ENCODE measurements around the gene NLRC3.

Gene NLRC3

DNA sequence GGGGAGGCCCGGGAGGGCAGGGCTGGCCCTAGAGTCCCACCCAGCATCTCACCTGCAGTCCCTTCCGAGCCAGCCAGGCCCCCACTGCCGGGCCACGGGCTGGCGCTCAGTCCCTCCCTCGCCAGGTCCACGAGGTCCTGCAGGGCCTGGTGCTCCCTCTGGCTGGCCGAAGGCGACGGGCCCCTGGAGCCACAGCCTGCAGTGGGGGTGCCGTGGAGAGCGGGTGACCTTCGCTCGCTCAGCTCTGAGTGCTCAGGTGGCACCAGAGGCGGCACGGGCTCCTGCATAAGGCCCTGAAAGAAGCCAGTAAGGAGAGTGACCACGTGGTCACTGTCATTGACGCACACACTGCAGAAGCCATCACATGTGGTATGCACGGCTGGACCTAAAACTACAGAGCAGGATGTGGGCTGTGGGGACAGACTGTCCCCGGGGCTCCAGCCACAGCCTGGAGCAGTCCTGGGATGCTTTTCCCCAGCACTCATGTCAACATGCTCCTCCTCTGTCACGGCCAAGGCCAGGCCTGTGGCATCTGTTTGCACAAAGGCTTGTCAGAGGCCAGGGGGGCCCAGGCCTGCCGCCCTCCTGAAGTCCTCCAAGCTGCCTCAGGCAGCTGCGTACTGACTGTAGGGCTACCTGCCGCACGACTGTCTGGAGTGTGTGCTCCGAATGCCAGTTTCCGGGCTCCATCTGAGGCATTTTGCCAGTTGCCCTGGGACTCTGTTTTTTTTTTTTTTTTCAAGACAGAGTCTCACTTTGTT lies 19.1 kb upstream of the NLRC3 start:
- DNase-seq: no peak

- DNase-seq: no peak
Measured at GRCh38 chr16:3595521-3596021, 18.4 kb upstream of the NLRC3 start.

DNA sequence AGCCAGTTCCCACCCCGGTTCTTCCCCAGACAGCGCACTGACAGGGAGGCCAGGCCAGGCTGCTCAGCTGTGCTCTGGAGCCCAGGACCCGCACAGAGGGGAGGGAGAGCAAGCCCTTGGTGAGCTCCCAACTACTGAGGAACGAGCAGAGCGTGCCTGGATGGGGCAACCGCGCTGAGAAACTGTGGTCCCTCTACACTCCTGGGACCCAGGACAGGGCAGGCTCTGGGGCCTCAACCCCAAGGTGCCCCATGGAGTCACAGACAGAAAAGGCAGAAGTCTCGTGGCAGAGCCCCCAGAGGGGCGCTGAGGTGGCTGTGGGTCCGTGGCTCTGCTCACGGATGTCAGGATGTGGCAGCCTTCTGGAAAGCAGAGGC lies 17.9 kb upstream of the NLRC3 start:
- DNase-seq: no peak

- no peak for DNase-seq
Measured at GRCh38 chr16:3594316-3595109, 17.3 kb upstream of the NLRC3 start.

- DNase-seq: no peak
Measured at GRCh38 chr16:3592559-3592958, 15.4 kb upstream of the NLRC3 start.

DNA sequence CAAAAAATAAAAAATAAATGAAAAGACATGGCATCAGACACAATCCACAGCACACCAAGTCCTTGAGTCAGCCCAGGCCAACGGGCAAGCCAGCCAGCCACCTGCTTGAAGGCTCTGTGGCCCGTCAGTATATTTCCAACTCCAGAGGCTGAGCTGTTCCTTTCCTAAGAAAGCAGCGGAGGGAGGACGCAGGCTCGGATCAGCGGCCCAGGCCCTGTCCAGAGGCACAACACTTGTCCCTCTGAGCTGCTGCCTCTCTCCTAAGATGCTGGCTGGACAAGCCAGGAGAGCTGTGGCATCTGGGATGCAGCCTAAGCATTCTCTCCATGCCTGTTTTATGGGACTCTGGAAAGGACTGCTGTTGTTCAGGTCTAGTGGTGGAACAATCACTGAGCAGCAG lies 14.8 kb upstream of the NLRC3 start:
- DNase-seq: no peak

DNA sequence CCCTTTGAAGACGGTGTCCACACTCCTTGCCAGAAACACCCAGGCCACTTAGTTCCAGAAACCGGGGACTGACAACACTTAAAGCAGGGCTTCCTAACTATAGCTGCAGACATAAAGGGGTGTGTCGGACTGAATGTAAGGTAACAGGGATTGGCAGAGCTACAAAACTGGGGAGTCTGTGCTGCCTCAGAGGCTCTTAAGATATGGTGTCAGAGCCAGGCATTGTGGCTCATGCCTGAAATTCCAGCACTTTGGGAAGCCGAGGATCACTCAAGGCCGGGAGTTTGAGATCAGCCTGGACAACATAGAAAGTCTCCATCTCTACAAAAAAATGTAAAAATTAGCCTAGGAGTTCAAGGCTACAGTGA lies 14.2 kb upstream of the NLRC3 start:
- DNase-seq: no peak

GRCh38 chr16:3590736-3591435 lies 13.7 kb upstream of the NLRC3 start:
- no peak for DNase-seq

- DNase-seq: no peak
Measured at GRCh38 chr16:3589991-3590701, 12.9 kb upstream of the NLRC3 start.

- no peak for DNase-seq
Measured at GRCh38 chr16:3589441-3589921, 12.3 kb upstream of the NLRC3 start.

DNA sequence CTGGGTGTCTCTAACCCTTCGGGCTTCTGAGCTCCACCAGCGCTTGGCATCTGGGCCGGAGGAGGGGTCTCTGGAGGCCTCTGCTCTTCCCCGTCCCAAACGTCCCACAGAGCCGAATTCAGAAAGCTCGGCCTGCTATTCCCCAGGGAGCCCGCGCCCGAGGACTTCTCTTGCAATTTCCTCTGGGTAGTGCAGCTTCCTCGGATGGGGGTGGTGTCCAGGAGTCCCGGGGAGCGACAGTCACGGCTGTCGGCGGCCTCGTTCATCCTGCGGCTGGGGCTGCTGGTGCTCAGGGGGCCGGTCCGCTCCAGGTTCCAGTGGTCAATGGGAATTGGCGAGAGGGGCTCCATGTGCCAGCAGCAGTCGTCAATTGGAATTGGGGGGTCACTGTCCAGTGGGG lies 11.8 kb upstream of the NLRC3 start:
- DNase-seq: no peak

DNA sequence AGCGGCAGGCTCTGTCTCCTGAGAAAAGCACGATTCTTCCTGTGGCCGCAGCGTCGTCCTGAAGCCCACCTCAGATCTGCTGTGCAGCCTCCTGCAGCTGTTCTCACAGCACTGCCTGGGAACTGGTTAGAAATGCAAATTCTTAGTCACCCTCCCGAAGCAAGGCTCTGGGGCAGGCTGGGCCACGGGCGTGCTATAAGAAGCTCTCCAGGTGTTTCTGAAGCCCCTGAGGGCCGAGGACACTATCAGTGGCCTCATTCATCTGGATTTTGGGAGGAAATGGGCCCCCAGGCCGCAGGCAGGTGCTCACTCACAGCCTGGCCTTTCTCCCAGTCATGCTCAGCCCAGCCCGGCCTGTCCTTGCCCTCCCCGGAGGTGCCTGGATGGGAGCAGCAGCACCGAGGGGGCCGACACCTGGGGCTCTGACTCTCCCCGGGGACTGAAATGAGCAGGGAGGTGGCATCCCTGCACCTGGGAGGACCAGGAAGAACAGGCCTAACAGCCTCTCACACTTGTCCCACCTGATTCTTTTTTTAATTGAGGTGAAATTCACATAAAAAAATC lies 10.4 kb upstream of the NLRC3 start:
- no peak for DNase-seq

- no peak for DNase-seq
Measured at GRCh38 chr16:3584412-3584811, 7.2 kb upstream of the NLRC3 start.

DNA sequence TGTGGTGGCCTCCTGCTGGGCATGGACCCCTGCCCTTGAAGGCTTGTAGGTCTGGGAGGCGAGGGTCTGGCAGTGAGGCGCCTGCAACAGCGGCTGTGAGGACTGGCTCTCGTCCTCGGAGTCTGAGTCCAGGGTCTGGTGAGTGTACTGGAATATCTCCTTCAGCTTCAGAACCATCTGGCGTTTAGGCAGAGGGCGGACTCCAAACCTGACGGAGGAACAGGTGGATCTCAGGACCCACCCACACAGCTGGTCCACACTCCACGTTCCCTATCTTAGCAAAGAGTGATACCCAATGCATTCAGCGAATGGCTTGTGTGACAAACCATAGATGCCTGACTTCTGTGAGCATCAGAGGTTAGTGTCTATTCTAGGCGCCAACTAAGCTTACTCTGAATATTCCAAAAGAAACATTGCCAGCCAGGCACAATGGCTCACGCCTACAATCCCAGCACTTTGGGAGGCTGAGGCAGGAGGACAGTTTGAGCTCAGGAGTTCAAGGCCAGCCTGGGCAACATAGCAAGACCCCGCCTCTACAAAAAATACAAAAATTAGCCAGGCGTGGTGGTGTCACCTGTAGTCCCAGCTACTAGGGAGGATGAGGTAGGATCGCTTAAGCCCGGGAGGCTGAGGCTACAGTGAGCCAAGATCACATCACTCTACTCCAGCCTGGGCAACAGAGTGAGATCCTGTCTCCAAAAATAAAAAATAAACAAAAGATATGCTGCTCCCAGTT lies 6.3 kb upstream of the NLRC3 start:
- no peak for DNase-seq

GRCh38 chr16:3582276-3583165 lies 5.3 kb upstream of the NLRC3 start:
- no peak for DNase-seq

DNA sequence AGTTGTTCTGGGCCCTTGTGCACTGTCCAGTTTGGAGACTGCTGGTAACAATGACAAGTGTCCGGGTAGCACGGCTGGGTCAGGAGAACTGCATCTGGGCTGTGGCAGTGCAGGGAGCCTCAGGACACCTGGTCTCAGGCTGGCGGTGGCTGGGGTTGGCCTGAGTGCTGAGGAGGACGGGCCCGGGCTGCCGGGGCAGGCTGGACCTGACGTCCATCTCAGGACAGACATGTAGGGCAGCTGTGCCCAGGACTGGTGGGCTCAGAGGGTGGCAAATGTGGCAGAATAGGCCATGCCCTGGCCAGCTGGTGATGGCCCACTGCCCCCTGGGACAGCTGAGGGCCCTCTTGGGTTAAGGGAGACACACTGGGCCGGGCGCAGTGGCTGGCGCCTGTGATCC lies 4.2 kb upstream of the NLRC3 start:
- DNase-seq: no peak

DNA sequence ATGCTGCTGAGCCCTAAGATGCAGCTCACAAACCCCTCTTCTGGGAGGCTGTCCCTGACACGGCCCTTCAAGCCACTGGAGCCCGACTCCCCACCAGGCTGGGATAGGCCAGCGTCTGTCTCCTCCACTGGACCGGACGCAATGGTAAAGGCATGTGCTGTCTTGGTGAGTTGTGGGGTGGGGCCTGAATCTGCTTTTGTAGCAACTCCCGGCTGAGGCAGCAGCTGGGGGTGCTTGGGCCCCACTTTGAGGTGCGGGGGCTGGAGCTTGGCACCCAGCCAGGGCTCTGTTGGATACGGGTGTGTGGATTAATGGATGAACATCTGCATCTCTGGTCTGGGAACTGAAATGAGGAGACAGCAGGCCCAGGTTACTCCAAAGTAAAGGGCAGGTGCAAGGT lies 3.5 kb upstream of the NLRC3 start:
- DNase-seq: no peak

GRCh38 chr16:3580251-3580651 lies 3.0 kb upstream of the NLRC3 start:
- DNase-seq: no peak

GRCh38 chr16:3579776-3580175 lies 2.6 kb upstream of the NLRC3 start:
- no peak for DNase-seq

DNA sequence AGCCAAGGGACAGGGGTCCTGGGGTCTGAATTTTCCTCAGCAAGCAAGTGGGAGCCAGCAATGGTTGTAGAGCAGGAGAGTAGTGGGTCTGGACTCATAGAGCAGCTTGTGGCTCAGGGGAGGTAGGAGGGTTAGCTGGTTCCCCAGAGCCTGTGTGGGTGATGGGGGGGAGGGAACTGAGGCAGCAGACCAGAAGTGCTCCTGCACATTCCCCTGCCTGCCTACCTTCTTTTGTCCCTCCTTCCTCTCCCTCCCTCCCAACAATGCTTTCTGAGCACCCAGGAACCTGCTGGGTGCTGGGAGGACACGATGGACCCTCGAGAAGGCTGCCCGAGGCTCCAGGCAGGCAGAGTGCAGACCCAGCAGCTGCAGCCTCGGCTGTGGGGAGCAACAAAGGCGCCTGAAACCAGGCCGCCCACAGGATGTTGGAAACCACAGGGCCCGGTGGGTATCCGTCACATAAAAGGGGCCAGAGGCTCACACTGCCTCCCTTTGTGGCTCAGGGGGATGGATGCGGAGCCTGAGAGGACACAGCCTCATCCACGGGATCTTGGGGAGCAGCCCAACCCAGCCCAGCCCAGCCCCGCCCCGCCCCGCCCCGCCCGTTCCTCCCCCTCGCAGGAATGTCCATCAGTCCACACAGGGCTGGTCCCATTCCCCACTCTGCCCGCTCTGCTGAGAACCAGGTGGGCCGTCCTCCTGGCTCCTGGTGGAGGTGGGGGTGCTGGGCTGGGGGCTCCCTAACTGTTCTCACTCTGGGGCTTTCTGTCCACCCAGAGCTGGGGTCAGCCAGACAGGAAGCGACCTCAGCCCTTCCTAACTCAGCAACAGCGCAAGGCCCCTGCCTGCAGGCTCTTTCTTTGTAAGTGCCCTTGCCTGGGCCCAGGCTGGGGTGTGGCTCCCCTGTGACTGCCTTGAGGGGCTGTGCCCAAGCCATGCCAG lies 1.7 kb upstream of the NLRC3 start:
- no peak for DNase-seq
